Astrocyte (in vitro differentiated cells and primary cell): Measurements from ENCODE around the gene IGBP1. TPM values are rescaled to one million over a fixed set of nuclear protein-coding genes. Genes with fewer than 3 reads are reported as not detected.
A peak's percentile ranks its signal among the peaks of the same experiment; 100 is the strongest.

Experiments
- DNase-seq: peaks from one replicate; pipeline ENCODE4 v3.0.0-alpha.2; 2010; ENCODE audit warnings: low read depth
- FAIRE-seq: peaks from 2 replicates; lab custom pipeline; 2011; peaks lifted over from hg19 to GRCh38; lab: Jason Lieb, UNC
- H2AFZ ChIP-seq: 2 replicates; pipeline ENCODE4 v1.6.0; 2012; ENCODE audit warnings: low read depth, low read length, inconsistent platforms
- H3K27ac ChIP-seq: 2 replicates; pipeline ENCODE4 v1.5.1; 2011; ENCODE audit warnings: low read depth, low read length, inconsistent platforms
- H3K27me3 ChIP-seq: 2 replicates; pipeline ENCODE4 v1.6.0; 2011; ENCODE audit warnings: low read length, inconsistent platforms; ENCODE audit not compliant: insufficient read depth
- H3K36me3 ChIP-seq: 2 replicates; pipeline ENCODE4 v1.5.1; 2011; ENCODE audit warnings: low read length, inconsistent platforms; ENCODE audit not compliant: insufficient read depth
- H3K4me1 ChIP-seq: 2 replicates; pipeline ENCODE4 v1.5.1; 2011; ENCODE audit warnings: low read length, inconsistent platforms; ENCODE audit not compliant: insufficient read depth
- H3K4me2 ChIP-seq: 2 replicates; pipeline ENCODE4 v1.6.0; 2012; ENCODE audit warnings: low read length, inconsistent platforms
- H3K4me3 ChIP-seq: 2 replicates; pipeline ENCODE4 v1.5.1; 2011; ENCODE audit warnings: low read depth, mild to moderate bottlenecking, low read length, inconsistent platforms; ENCODE audit not compliant: insufficient read depth
- H3K79me2 ChIP-seq: 2 replicates; pipeline ENCODE4 v1.6.0; 2012; ENCODE audit warnings: mild to moderate bottlenecking, low read length, inconsistent platforms; ENCODE audit not compliant: insufficient read depth
- H3K9ac ChIP-seq: 2 replicates; pipeline ENCODE4 v1.6.0; 2012; ENCODE audit warnings: mild to moderate bottlenecking, low read length, inconsistent platforms
- H3K9me3 ChIP-seq: 2 replicates; pipeline ENCODE4 v1.5.1; 2012; ENCODE audit warnings: low read depth, mild to moderate bottlenecking, low read length, inconsistent platforms; ENCODE audit not compliant: insufficient read depth
- H4K20me1 ChIP-seq: 2 replicates; pipeline ENCODE4 v1.6.0; 2012; ENCODE audit warnings: low read length, inconsistent platforms; ENCODE audit not compliant: insufficient read depth
- H3K27ac Mint-ChIP-seq: one replicate; pipeline ENCODE4 v1.8.0; 2021; ENCODE audit warnings: mild to moderate bottlenecking, mixed read lengths; ENCODE audit not compliant: unreplicated experiment
- H3K27me3 Mint-ChIP-seq: one replicate; pipeline ENCODE4 v1.8.0; 2021; ENCODE audit warnings: low read depth, mixed read lengths; ENCODE audit not compliant: unreplicated experiment
- H3K36me3 Mint-ChIP-seq: one replicate; pipeline ENCODE4 v1.8.0; 2021; ENCODE audit warnings: low read depth, mixed read lengths; ENCODE audit not compliant: unreplicated experiment
- H3K4me1 Mint-ChIP-seq: one replicate; pipeline ENCODE4 v1.8.0; 2021; ENCODE audit warnings: low read depth, mixed read lengths; ENCODE audit not compliant: unreplicated experiment
- H3K4me3 Mint-ChIP-seq: one replicate; pipeline ENCODE4 v1.8.0; 2021; ENCODE audit warnings: mild to moderate bottlenecking, moderate library complexity, mixed read lengths; ENCODE audit not compliant: unreplicated experiment
- H3K9me3 Mint-ChIP-seq: one replicate; pipeline ENCODE4 v1.8.0; 2021; ENCODE audit warnings: mild to moderate bottlenecking, mixed read lengths; ENCODE audit not compliant: unreplicated experiment
- CTCF ChIP-seq: IDR thresholded peaks from 2 replicates; pipeline ENCODE4 v1.5.1; 2011; ENCODE audit warnings: low read depth, mild to moderate bottlenecking, inconsistent platforms, low read length, moderate library complexity; ENCODE audit not compliant: insufficient read depth
- EZH2 ChIP-seq: IDR thresholded peaks from 2 replicates; pipeline ENCODE4 v1.6.1; 2012; ENCODE audit warnings: mild to moderate bottlenecking, low read length, inconsistent platforms; ENCODE audit not compliant: insufficient read depth
- total RNA-seq: library from RNA; stranded (reverse); gene quantifications from 2 replicates; pipeline ENCODE4 v1.2.1, GENCODE V29; 2021

IGBP1 gene
- total RNA-seq, 1 donor from 2014 or later = 41.1 TPM

- no peak overlapping the region for H3K9ac ChIP-seq
- H3K27ac Mint-ChIP-seq = no peak overlapping the region
- H3K36me3 ChIP-seq = no peaks in the 10 kb centered on the region
- no peak overlapping the region for H3K4me3 Mint-ChIP-seq
- FAIRE-seq (peak; percentile 64), DNase-seq (no peak)
- no peak overlapping the region for H3K4me3 ChIP-seq
- no peaks in the 10 kb centered on the region for H3K79me2 ChIP-seq
- no peaks in the 10 kb centered on the region for H3K4me1 ChIP-seq
- peaks cover 6% of the 10 kb centered on the region for H3K4me1 Mint-ChIP-seq
- no peaks in the 10 kb centered on the region for H3K9me3 ChIP-seq
- H3K27ac ChIP-seq = no peak overlapping the region
- no peaks in the 10 kb centered on the region for H4K20me1 ChIP-seq
- no peak overlapping the region for H2AFZ ChIP-seq
- H3K9me3 Mint-ChIP-seq = no peaks in the 10 kb centered on the region
- no peak for TF ChIP-seq CTCF
- TF ChIP-seq EZH2 = no peak
- H3K27me3 Mint-ChIP-seq = peaks cover 5% of the 10 kb centered on the region
- no peak overlapping the region for H3K4me2 ChIP-seq
- H3K36me3 Mint-ChIP-seq = no peaks in the 10 kb centered on the region
- no peaks in the 10 kb centered on the region for H3K27me3 ChIP-seq
Measured at GRCh38 chrX:70087857-70088630, 45.2 kb upstream of the IGBP1 start.

GRCh38 chrX:70088751-70089150 is 44.5 kb upstream of the IGBP1 start:
- Histone ChIP-seq H3K27me3 (no peaks in the 10 kb centered on the region), H3K9ac (no peak overlapping the region)
- no peak for TF ChIP-seq EZH2
- TF ChIP-seq CTCF = no peak

More at GRCh38 chrX:70088751-70089150, 44.5 kb upstream of the IGBP1 start:
- Mint-ChIP-seq H3K9me3 (no peaks in the 10 kb centered on the region), H3K36me3 (no peaks in the 10 kb centered on the region), H3K4me1 (peaks cover 6% of the 10 kb centered on the region), H3K27ac (no peak overlapping the region), H3K4me3 (no peak overlapping the region), H3K27me3 (peaks cover 5% of the 10 kb centered on the region)
- FAIRE-seq (peak; percentile 23), DNase-seq (no peak)
- Histone ChIP-seq H3K79me2 (no peaks in the 10 kb centered on the region), H2AFZ (no peak overlapping the region), H4K20me1 (no peaks in the 10 kb centered on the region), H3K4me1 (no peaks in the 10 kb centered on the region), H3K36me3 (no peaks in the 10 kb centered on the region), H3K27ac (no peak overlapping the region), H3K4me3 (no peak overlapping the region), H3K9me3 (no peaks in the 10 kb centered on the region), H3K4me2 (no peak overlapping the region)
